ENCODE data around the gene TBC1D5. TPM values are rescaled to one million over a fixed set of nuclear protein-coding genes. Genes with fewer than 3 reads are reported as not detected.
"Not testable (repeated sequence)": the region's sequence is repeated elsewhere in the genome, so short reads cannot be mapped to it uniquely, and the experiment has no call there.

TBC1D5 gene
- polyA plus RNA-seq, 6 donors from 2014 or later: 54.7 to 83.0 (median 73.6) TPM

DNA sequence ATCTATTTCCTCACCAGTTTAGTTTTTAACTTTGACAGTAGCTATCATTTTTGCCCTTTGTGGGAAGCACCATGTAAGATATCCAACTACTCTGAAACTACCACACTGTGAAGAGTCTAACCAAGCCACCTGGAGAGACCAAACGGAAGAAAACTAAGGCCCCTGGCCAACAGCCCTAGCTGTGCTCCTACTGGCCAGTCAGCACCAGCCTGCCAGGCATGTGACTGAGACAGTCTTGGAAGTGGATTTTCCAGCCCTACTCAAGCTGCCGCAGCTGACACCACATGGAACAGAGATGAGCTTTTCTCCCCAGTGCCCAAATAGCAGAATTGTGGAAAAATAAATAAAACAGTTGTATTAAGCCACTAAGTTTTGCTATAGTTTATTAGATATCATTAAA, 2.9 kb upstream of the TBC1D5 start:
- Mint-ChIP-seq H3K27ac (peak overlapping the region in 2 of 6 donors; percentile 51 to 84), H3K27me3 (no peaks in the 10 kb centered on the region), H3K4me1 (peaks cover 46 to 55% (median 46%) of the 10 kb centered on the region in 3 donors), H3K36me3 (no peaks in the 10 kb centered on the region), H3K4me3 (peak overlapping the region in 1 of 8 donors; percentile 66), H3K9me3 (no peaks in the 10 kb centered on the region)
- DNase-seq (no peak), ATAC-seq (ENCODE audit: low read depth in 2 of 2) (no peak)

DNA sequence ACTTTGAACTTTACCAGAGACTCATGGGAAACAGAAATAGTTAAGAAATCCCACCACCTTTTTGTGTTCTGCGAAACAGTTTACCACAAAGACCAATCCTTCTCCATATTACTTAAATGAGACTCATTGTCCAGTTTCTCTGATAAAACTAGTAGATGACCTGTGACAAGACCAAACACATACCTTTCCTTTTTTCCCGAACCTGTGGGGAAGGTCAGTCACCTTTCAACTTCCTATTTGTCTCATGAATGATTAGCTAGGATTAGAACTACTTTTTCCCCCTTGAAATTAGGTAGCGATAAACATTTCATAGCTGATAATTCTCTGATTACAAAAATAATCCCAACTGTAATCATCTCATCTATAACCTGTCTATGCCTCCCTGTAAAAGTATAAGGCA, 2.3 kb upstream of the TBC1D5 start:
- no peak for ATAC-seq (ENCODE audit: low read depth in 2 of 2)
- peak overlapping the region in 3 of 8 donors; percentile 10 to 66 (median 25) for H3K4me3 Mint-ChIP-seq
- H3K36me3 Mint-ChIP-seq: no peaks in the 10 kb centered on the region
- H3K4me1 Mint-ChIP-seq: peaks cover 42 to 57% (median 46%) of the 10 kb centered on the region in 3 donors
- no peak for DNase-seq
- H3K27me3 Mint-ChIP-seq: no peaks in the 10 kb centered on the region
- peak overlapping the region in 1 of 6 donors; percentile 40 for H3K27ac Mint-ChIP-seq
- H3K9me3 Mint-ChIP-seq: no peaks in the 10 kb centered on the region

GRCh38 chr3:17743658-17743995, 1.2 kb upstream of the TBC1D5 start:
- no peaks in the 10 kb centered on the region for H3K9me3 Mint-ChIP-seq
- peaks cover 43 to 58% (median 47%) of the 10 kb centered on the region in 3 donors for H3K4me1 Mint-ChIP-seq
- H3K4me3 Mint-ChIP-seq: peak overlapping the region in 7 of 8 donors; percentile 92 to 93 (median 93)
- ATAC-seq (ENCODE audit: low read depth in 2 of 2) (no peak), DNase-seq (no peak)
- H3K27me3 Mint-ChIP-seq: no peaks in the 10 kb centered on the region
- no peaks in the 10 kb centered on the region for H3K36me3 Mint-ChIP-seq
- peak overlapping the region in 5 of 6 donors; percentile 51 to 100 (median 96) for H3K27ac Mint-ChIP-seq

- Mint-ChIP-seq H3K36me3 (no peaks in the 10 kb centered on the region), H3K27ac (peak overlapping the region; percentile 64 to 100 (median 96)), H3K4me3 (peak overlapping the region; percentile 92 to 97 (median 93)), H3K9me3 (no peaks in the 10 kb centered on the region), H3K27me3 (no peaks in the 10 kb centered on the region), H3K4me1 (peaks cover 47 to 63% (median 52%) of the 10 kb centered on the region in 3 donors)
- ATAC-seq (ENCODE audit: low read depth in 2 of 2) (no peak), DNase-seq (no peak)
Measured at GRCh38 chr3:17742880-17743657, 638 bp upstream of the TBC1D5 start.

DNA sequence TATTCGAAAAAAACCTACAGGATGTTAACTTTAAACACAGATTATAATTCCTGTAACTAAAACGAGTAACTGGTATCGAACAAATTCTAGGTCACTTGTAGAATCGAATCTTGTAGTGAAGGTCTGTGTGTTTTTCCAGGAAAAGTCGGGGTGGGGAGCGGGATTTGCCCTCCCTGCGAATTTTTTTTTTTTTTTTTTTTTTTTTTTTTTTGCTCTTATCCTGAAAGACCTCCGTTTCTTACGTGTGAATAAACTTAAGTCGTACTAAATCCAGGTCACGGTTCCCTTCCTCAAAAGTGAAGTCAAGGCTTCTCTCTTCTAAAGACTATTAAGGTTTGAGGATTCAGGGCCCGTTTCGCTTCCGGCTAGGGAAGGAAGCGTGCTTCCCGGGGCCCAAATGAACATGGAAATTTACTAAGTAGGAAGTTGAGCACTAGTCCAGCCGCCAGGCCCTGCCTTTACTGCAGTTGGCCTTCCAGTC, 770 bp downstream of the TBC1D5 start:
- ATAC-seq (ENCODE audit: low read depth in 2 of 2): no peak
- Mint-ChIP-seq H3K4me1 (peaks cover 46 to 61% (median 52%) of the 10 kb centered on the region in 3 donors), H3K36me3 (no peaks in the 10 kb centered on the region), H3K4me3 (peak overlapping the region; percentile 92 to 97 (median 93)), H3K27ac (peak overlapping the region; percentile 81 to 100 (median 97)), H3K27me3 (no peaks in the 10 kb centered on the region), H3K9me3 (no peaks in the 10 kb centered on the region)
- DNase-seq: no peak

- no peaks in the 10 kb centered on the region for H3K27me3 Mint-ChIP-seq
- H3K4me1 Mint-ChIP-seq: peaks cover 46 to 58% (median 53%) of the 10 kb centered on the region in 3 donors
- DNase-seq (no peak), ATAC-seq (ENCODE audit: low read depth in 2 of 2) (no peak)
- peak overlapping the region; percentile 66 to 100 (median 97) for H3K27ac Mint-ChIP-seq
- peak overlapping the region; percentile 56 to 97 (median 92) for H3K4me3 Mint-ChIP-seq
- H3K9me3 Mint-ChIP-seq: no peaks in the 10 kb centered on the region
- peaks cover 0 to 3% of the 10 kb centered on the region in 2 donors for H3K36me3 Mint-ChIP-seq
Measured at GRCh38 chr3:17740721-17741141, 1.7 kb downstream of the TBC1D5 start.

GRCh38 chr3:17738921-17739320, 3.5 kb downstream of the TBC1D5 start:
- peak overlapping the region in 7 of 8 donors; percentile 32 to 93 (median 92) for H3K4me3 Mint-ChIP-seq

GRCh38 chr3:17738219-17738618, 4.2 kb downstream of the TBC1D5 start:
- Mint-ChIP-seq H3K4me1 (peaks cover 53 to 75% (median 53%) of the 10 kb centered on the region in 3 donors), H3K27me3 (no peaks in the 10 kb centered on the region), H3K27ac (peak overlapping the region in 3 of 6 donors; percentile 13 to 98 (median 40)), H3K9me3 (peaks cover 0 to 2% (median 0%) of the 10 kb centered on the region in 7 donors), H3K36me3 (peaks cover 6 to 8% of the 10 kb centered on the region in 2 donors), H3K4me3 (peak overlapping the region in 2 of 8 donors; percentile 63 to 88)
- DNase-seq (no peak), ATAC-seq (ENCODE audit: low read depth in 2 of 2) (no peak)

More at GRCh38 chr3:17738921-17739320, 3.5 kb downstream of the TBC1D5 start:
- peaks cover 0 to 2% (median 0%) of the 10 kb centered on the region in 7 donors for H3K9me3 Mint-ChIP-seq
- ATAC-seq (ENCODE audit: low read depth in 2 of 2) (no peak), DNase-seq (no peak)
- H3K4me1 Mint-ChIP-seq: peaks cover 53 to 70% (median 53%) of the 10 kb centered on the region in 3 donors
- H3K36me3 Mint-ChIP-seq: peaks cover 6 to 8% of the 10 kb centered on the region in 2 donors
- H3K27me3 Mint-ChIP-seq: no peaks in the 10 kb centered on the region
- H3K27ac Mint-ChIP-seq: peak overlapping the region; percentile 98 to 100 (median 98)

- Mint-ChIP-seq H3K36me3 (peaks cover 6 to 8% of the 10 kb centered on the region in 2 donors), H3K27me3 (no peaks in the 10 kb centered on the region), H3K4me3 (no peak overlapping the region), H3K4me1 (peaks cover 56 to 79% (median 56%) of the 10 kb centered on the region in 3 donors), H3K9me3 (peaks cover 0 to 2% (median 0%) of the 10 kb centered on the region in 7 donors), H3K27ac (peak overlapping the region in 4 of 6 donors; percentile 51 to 98 (median 56))
- DNase-seq (no peak), ATAC-seq (ENCODE audit: low read depth in 2 of 2) (no peak)
Measured at GRCh38 chr3:17737591-17737990, 4.8 kb downstream of the TBC1D5 start.

DNA sequence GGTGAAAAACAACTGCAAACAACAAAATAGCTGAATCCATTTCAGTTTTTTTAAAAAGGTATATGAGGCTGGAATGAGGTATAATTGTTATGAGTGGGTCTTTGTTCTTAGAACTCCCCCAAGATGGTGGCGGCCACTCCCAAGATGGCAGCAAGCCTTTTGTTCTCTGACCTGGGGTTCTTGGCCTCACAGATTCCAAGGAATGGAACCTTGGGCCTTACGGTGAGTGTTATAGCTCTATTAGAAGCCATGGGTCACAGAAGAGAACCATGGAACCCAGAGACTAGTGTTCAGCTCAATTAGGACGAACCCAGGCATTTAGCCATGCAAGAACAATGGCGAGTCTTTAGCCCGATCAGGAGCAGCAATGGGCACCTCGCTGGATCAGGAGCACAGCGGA, 7.1 kb downstream of the TBC1D5 start:
- peak overlapping the region in 3 of 6 donors; percentile 44 to 87 (median 84) for H3K27ac Mint-ChIP-seq
- DNase-seq; ATAC-seq (ENCODE audit: low read depth in 2 of 2); H3K4me3 Mint-ChIP-seq; H3K9me3 Mint-ChIP-seq; H3K27me3 Mint-ChIP-seq: not testable (repeated sequence)
- peaks cover 52 to 72% (median 59%) of the 10 kb centered on the region in 3 donors for H3K4me1 Mint-ChIP-seq
- H3K36me3 Mint-ChIP-seq: peaks cover 11 to 17% of the 10 kb centered on the region in 2 donors

DNA sequence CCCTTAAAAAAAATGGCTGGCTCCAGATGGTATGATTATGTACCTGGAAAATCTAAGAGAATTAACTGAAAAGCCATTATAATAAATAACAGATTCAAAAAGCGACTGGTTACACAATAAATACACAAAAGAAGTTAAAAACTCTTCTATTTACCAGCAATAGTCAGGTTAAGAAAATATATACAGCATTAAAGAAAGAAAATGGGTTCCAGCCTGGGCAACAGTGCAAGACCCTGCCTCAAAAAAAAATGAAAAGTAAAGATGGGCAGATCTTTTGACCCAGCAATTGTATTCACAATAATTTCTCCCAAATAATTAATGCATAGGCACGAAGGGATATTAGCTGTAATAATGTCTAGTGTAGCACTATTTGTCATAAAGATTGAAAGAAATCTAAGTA, 8.7 kb downstream of the TBC1D5 start:
- DNase-seq (no peak), ATAC-seq (ENCODE audit: low read depth in 2 of 2) (no peak)
- H3K27ac Mint-ChIP-seq: peak overlapping the region in 1 of 6 donors; percentile 68
- H3K27me3 Mint-ChIP-seq: no peaks in the 10 kb centered on the region
- H3K4me1 Mint-ChIP-seq: peaks cover 45 to 67% (median 53%) of the 10 kb centered on the region in 3 donors
- no peak overlapping the region for H3K4me3 Mint-ChIP-seq
- peaks cover 15 to 17% of the 10 kb centered on the region in 2 donors for H3K36me3 Mint-ChIP-seq
- H3K9me3 Mint-ChIP-seq: peaks cover 0 to 2% (median 0%) of the 10 kb centered on the region in 7 donors

DNA sequence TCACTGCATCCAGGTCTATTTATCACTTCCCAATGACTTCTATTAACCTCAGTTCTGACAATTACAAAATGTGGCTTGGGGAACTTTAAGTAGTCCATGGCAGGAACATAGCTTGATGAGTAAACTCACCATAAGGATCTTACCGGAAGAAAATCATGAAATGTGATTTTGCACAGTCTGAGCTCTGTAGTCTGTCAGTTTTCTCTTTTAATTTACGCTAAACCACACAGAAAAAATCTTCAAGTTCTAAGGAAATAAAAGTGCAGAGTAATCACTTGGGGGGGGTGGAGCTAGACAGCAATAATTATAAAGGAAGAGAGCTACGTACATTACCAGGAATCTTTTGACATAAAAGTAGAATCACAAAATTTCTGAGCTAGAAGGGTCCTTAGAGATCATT, 9.2 kb downstream of the TBC1D5 start:
- Mint-ChIP-seq H3K36me3 (peaks cover 15 to 17% of the 10 kb centered on the region in 2 donors), H3K4me1 (peaks cover 42 to 61% (median 49%) of the 10 kb centered on the region in 3 donors), H3K27me3 (no peaks in the 10 kb centered on the region), H3K9me3 (peaks cover 0 to 2% (median 0%) of the 10 kb centered on the region in 7 donors), H3K27ac (peak overlapping the region in 2 of 6 donors; percentile 3 to 68), H3K4me3 (peak overlapping the region in 1 of 8 donors; percentile 13)
- DNase-seq: no peak
- no peak for ATAC-seq (ENCODE audit: low read depth in 2 of 2)

- no peaks in the 10 kb centered on the region for H3K27me3 Mint-ChIP-seq
- H3K9me3 Mint-ChIP-seq: peaks cover 0 to 4% (median 0%) of the 10 kb centered on the region in 7 donors
- DNase-seq: no peak
- peaks cover 20 to 25% of the 10 kb centered on the region in 2 donors for H3K36me3 Mint-ChIP-seq
- H3K27ac Mint-ChIP-seq: peak overlapping the region in 3 of 6 donors; percentile 29 to 76 (median 35)
- no peak for ATAC-seq (ENCODE audit: low read depth in 2 of 2)
- no peak overlapping the region for H3K4me3 Mint-ChIP-seq
- peaks cover 23 to 46% (median 34%) of the 10 kb centered on the region in 3 donors for H3K4me1 Mint-ChIP-seq
Measured at GRCh38 chr3:17730318-17730967, 12.0 kb downstream of the TBC1D5 start.

Data from naive B cell (primary cell).